HG02870 (cell line): ENCODE results near the gene SDHA.
"Not testable (repeated sequence)": the region's sequence is repeated elsewhere in the genome, so short reads cannot be mapped to it uniquely, and the experiment has no call there.

Experiments used
- ATAC-seq: cut with Tn5 transposase; IDR thresholded peaks from one replicate; pipeline ENCODE4 v1.9.1; 2021; ENCODE audit warnings: mild to moderate bottlenecking, moderate library complexity; ENCODE audit not compliant: unreplicated experiment

Gene SDHA

DNA sequence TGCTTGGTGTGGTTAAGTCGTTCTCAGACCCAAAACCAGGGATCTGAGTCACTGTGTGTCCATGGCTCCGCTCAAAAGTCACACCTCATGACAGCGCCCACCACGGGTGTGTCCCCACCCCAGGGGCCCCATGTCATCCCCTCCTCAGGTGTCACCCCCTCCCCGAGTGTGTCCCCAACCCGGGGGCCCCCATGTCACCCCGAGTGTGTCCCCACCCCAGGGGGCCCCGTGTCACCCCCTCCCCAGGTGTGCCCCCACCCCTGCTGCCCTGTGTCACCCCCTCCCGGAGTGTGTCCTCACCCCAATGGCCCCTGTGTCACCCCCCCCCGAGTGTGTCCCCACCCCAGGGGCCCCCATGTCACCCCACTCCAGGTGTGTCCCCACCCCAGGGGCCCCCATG lies 21.8 kb upstream of the SDHA start:
- no peak for ATAC-seq

GRCh38 chr5:197031-197430 lies 21.1 kb upstream of the SDHA start:
- not testable (repeated sequence) for ATAC-seq

GRCh38 chr5:197892-198489 lies 20.1 kb upstream of the SDHA start:
- no peak for ATAC-seq

GRCh38 chr5:198516-199196 lies 19.5 kb upstream of the SDHA start:
- ATAC-seq = no peak

DNA sequence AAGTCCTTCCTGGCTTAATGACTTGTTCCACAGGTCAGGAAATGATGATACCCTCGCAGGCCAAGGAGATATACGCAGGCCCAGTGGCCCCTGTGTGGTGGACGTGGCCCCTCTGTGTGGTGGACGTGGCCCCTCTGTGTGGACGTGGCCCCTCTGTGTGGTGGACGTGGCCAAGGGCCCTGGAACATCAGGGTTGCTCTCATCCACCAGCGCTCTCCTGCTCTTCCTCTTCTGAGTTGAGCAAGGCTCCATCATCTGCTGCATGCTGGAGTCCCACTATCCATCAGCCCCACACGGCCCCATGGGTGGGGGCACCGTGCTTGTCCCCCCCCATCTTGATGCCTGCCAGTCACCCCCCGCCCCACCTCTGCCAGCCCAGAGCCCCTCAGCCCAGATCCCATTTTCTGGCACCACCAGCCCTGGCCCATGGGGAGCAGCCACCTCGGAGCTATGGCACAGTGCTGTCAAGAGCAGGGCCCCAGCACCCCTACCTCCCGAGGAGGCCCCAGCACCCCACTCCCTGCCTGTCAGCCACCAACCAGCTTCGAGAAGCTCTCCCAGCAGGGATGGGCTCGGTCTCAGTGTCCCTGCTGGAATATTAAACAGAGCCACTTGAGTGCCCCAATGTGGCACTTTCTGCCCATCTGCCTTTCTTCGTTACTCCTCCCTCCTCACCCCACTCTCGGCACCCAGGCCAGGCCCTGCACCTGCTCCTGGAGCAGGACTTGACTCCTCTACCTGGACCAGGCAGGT lies 18.7 kb upstream of the SDHA start:
- no peak for ATAC-seq

DNA sequence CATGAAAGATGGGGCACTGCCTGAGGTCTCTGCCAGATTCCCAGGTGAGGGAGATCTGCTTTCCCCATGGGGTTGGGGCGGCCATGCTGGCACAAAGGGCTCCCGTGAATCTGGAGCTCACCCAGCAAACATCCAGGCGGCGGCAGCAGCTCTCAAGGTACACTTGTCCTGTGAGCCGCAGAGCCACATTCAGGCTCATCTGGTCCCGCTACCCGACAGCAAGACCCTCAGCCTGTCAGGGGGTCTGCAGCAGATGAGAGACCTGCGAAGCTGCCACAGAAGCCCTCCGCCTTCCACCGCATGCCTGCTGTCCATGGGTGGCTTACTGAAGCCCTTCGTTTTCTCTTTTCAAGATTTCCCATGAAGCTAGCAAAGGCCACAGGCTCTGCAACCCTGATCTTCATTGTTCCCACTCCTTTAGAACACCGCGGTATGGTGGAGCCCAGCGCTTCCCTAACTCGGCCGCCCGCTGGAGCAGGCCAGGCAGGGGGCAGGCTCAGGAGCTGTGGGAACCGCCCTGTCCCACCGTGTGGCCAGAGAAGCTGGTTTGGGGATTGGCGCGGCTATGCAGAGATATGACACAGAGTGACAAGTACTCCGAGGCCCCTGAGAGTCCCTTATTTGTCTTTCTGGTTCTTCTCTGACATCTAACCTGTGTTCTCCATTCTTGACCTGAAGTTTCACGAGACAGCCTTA lies 18.0 kb upstream of the SDHA start:
- no peak for ATAC-seq

GRCh38 chr5:200985-201384 lies 17.1 kb upstream of the SDHA start:
- ATAC-seq = peak; percentile 69

GRCh38 chr5:201672-202071 lies 16.4 kb upstream of the SDHA start:
- no peak for ATAC-seq

DNA sequence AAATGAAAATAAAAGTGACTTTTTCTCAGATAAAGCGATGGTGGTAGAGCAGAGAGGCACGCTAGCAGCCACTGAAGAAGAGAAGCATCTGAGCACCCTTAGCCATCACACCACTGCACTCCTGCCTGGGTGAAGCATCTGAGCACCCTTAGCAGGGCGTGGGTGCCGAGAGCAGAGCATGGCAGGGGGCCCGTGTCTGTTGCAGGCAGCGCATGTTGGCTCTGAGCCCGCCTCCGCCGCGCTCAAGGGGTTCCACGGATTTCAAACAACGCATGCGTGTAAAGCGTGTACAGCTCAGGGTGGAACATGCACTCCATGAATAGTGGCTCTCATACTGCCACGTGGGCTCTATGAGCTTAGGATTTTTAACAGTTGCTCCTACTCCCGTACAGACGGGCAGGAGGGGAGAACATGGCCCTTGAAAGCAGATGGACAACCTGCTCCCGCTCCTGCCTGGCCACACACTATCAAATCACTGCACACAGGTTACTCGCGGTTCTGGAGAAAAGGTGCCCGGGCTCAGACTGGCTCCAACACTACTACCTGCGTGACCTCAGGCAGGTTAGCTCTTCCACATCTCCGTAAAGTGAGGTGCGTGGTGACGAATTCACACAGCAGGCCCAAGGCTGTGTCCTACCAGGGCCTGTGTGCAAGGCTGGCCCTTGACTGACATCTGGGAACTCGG lies 14.7 kb upstream of the SDHA start:
- no peak for ATAC-seq

GRCh38 chr5:204001-204400 lies 14.1 kb upstream of the SDHA start:
- no peak for ATAC-seq

- no peak for ATAC-seq
Observed at GRCh38 chr5:204462-204861, 13.7 kb upstream of the SDHA start.

DNA sequence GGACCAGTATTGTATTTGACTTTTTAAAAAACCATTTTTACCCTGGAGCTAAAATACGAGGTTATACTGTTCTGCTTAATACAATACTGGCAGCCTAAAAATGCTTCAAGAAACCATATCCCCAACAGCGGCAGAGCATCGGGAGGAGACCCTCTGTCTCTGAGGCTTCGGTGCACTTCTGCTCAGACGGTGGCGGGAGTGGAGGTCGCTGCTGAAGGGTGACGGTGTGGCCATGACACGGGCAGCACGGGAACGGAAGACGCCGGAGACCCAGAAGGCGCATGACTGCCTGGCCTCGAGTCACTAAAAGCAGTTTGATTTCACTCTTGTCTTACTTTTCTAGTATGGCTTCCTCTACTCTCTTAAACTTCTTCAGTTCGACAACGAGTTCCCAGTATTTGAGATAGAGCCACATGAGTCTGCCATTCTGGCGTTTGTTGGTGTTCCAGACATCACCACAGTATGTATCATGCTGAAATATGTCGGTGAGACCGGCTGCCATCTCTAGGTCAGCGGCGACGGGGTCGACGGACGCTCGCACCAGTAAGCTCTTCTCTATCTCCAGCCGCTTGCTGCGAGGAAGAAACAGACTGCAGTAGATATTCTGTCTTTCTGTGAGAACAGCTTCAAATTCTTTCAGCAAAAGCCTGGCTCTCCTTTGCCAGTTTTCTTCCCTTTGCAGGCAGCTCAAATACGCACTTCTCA lies 13.0 kb upstream of the SDHA start:
- ATAC-seq = no peak

DNA sequence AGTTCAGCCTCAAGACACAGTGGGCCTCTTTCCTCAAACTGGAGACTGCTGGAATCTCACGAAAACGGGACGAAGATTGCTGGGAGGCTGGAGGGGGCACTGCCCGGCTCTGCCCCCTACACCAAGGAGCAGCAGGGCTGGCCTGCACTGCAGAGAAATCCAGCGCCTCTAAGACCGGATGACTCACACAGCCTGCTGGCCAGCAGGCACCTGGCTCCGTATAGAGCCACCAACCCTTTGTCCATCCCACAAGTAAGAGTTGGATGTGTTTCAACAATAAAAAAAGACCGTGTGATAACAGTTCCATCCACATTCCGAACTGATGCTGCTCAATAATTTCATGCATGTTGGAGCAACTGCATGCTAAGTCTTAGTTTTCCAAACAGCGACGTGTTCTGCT lies 11.7 kb upstream of the SDHA start:
- no peak for ATAC-seq

- ATAC-seq = no peak
Observed at GRCh38 chr5:206927-207536, 11.1 kb upstream of the SDHA start.

DNA sequence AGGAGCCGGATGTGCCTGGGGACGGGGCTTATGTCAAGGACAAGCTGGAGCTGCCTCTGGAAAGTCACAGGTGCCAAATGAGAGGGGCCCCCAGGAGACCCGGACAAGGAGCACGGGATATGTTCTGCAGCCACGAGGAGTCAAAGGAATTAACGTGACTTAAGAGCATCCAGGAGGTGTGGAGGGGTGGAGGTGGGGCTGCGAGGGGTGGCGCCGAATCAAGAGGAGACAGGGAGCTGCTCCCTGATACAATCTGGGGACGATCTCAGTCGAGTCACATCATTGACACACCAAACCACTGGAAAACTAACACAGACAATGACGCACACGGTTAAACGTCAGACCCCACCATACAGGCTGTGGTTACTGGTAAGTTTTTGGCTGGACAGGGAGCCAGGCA lies 10.5 kb upstream of the SDHA start:
- ATAC-seq = no peak

GRCh38 chr5:208449-209114 lies 9.5 kb upstream of the SDHA start:
- ATAC-seq = no peak

DNA sequence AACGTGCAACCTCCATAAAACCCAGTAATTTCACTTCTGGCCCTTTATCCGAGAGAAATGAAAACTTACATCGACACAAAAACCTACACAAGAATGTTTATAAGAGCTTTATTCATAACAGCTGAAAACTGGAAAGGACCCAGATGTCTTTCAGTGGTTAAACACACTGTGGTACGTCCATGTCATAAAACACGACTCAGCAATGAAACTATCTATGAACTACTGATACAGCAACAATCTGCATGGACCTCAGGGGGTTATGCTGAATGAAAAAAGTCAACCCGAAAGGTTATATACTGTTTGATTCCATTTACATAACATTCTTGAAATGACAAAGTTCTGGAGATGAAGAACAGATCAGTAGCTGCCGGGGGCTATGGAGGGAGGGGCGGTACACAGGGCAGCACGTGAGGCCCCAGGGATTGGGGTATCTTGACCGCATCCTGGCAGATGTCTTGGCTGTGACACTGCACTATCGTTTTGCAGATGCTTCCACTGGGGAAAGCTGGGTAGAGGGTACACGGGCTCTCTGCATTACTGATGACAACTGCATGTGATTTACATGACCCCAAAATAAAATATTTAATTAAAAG lies 4.2 kb upstream of the SDHA start:
- ATAC-seq = no peak

DNA sequence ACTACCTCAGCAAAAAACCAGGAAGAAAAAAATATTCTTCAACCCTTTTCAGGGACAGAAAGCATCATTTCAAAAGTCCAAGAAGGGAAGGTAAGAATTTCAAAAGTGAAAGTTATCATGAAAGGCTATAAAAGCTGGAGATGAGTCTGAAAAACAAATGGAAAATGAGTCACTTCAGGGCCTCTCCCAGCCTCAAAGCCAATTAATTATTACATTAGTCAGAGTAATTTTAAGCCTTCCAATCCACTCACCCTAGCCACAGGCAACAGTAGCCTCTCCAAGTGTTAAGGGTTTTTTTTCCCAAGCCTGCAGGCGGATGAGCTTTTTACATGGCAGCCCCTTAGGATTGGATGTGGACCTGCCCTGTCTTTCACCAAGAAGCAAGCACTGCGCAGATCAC lies 2.9 kb upstream of the SDHA start:
- not testable (repeated sequence) for ATAC-seq

GRCh38 chr5:216076-216475 lies 2.0 kb upstream of the SDHA start:
- ATAC-seq = not testable (repeated sequence)
